ENCODE results near the gene ZNF831.

The ZNF831 gene

GRCh38 chr20:59214606-59215547 is 51.3 kb downstream of the ZNF831 start:
- TF ChIP-seq CTCF (IDR thresholded peaks at IDR 0.05; ENCODE audit: insufficient read depth, missing control alignments) = no peak
- FAIRE-seq (no peak), DNase-seq (ENCODE audit: insufficient read length, low spot score) (no peak)

- DNase-seq (ENCODE audit: insufficient read length, low spot score) (no peak), FAIRE-seq (no peak)
- no peak for TF ChIP-seq CTCF (IDR thresholded peaks at IDR 0.05; ENCODE audit: insufficient read depth, missing control alignments)
These were observed 53.6 kb downstream of the ZNF831 start for GRCh38 chr20:59217173-59217572.

GRCh38 chr20:59217794-59218280 is 54.2 kb downstream of the ZNF831 start:
- DNase-seq (ENCODE audit: insufficient read length, low spot score) (no peak), FAIRE-seq (no peak)
- TF ChIP-seq CTCF (IDR thresholded peaks at IDR 0.05; ENCODE audit: insufficient read depth, missing control alignments) = no peak

GRCh38 chr20:59219211-59219610 is 55.6 kb downstream of the ZNF831 start:
- FAIRE-seq (no peak), DNase-seq (ENCODE audit: insufficient read length, low spot score) (no peak)
- TF ChIP-seq CTCF (IDR thresholded peaks at IDR 0.05; ENCODE audit: insufficient read depth, missing control alignments) = no peak

- DNase-seq (ENCODE audit: insufficient read length, low spot score) = no peak
- no peak for TF ChIP-seq CTCF (IDR thresholded peaks at IDR 0.05; ENCODE audit: insufficient read depth, missing control alignments)
- no peak for FAIRE-seq
These were observed 56.5 kb downstream of the ZNF831 start for GRCh38 chr20:59220161-59220560.

- DNase-seq (ENCODE audit: insufficient read length, low spot score) (no peak), FAIRE-seq (no peak)
- TF ChIP-seq CTCF (IDR thresholded peaks at IDR 0.05; ENCODE audit: insufficient read depth, missing control alignments) = no peak
These were observed 57.6 kb downstream of the ZNF831 start for GRCh38 chr20:59221049-59221706.
